H9 (cell line): ENCODE results near the gene CFAP61. TPM values are rescaled to one million over a fixed set of nuclear protein-coding genes. Genes with fewer than 3 reads are reported as not detected.

ENCODE experiments used
- DNase-seq: peaks from one replicate; pipeline ENCODE4 v3.0.0-alpha.2; 2017
- H2AFZ ChIP-seq: one replicate; pipeline ENCODE4 v1.6.1; 2013; ENCODE audit warnings: mild to moderate bottlenecking, low read length, control low read depth, moderate library complexity
- H2AK5ac ChIP-seq: 2 replicates; pipeline ENCODE4 v1.6.1; 2013; ENCODE audit warnings: low read length, control low read depth, mixed read lengths; ENCODE audit not compliant: insufficient read length
- H2BK120ac ChIP-seq: one replicate; pipeline ENCODE4 v1.6.1; 2013; ENCODE audit warnings: low read depth, mild to moderate bottlenecking, low read length, control low read depth, inconsistent platforms; ENCODE audit not compliant: poor library complexity, severe bottlenecking
- H2BK12ac ChIP-seq: 2 replicates; pipeline ENCODE4 v1.6.1; 2013; ENCODE audit warnings: low read length, control low read depth, mixed read lengths, low read depth; ENCODE audit not compliant: insufficient read length
- H2BK15ac ChIP-seq: 2 replicates; pipeline ENCODE4 v1.6.1; 2013; ENCODE audit warnings: low read depth, low read length, control low read depth
- H2BK20ac ChIP-seq: one replicate; pipeline ENCODE4 v1.6.1; 2013; ENCODE audit warnings: low read depth, mild to moderate bottlenecking, low read length, control low read depth, inconsistent platforms; ENCODE audit not compliant: poor library complexity, severe bottlenecking
- H2BK5ac ChIP-seq: 2 replicates; pipeline ENCODE4 v1.6.1; 2013; ENCODE audit warnings: low read length, control low read depth, mixed read lengths; ENCODE audit not compliant: insufficient read length
- H3K14ac ChIP-seq: 2 replicates; pipeline ENCODE4 v1.6.1; 2013; ENCODE audit warnings: low read length, control low read depth; ENCODE audit not compliant: insufficient read depth
- H3K18ac ChIP-seq: 2 replicates; pipeline ENCODE4 v1.6.1; 2013; ENCODE audit warnings: low read depth, mild to moderate bottlenecking, mixed read lengths, low read length, control low read depth; ENCODE audit not compliant: insufficient read length
- H3K23ac ChIP-seq: 2 replicates; pipeline ENCODE4 v1.6.1; 2013; ENCODE audit warnings: low read length, control low read depth, mixed read lengths, low read depth; ENCODE audit not compliant: insufficient read length
- H3K23me2 ChIP-seq: 2 replicates; pipeline ENCODE4 v1.6.1; 2013; ENCODE audit warnings: low read depth, mild to moderate bottlenecking, mixed read lengths, low read length, control low read depth; ENCODE audit not compliant: insufficient read length, poor library complexity, severe bottlenecking
- H3K27ac ChIP-seq: 2 replicates; pipeline ENCODE4 v1.5.1; 2013; ENCODE audit warnings: low read length, control low read depth, mixed read lengths, low read depth; ENCODE audit not compliant: insufficient read length
- H3K27me3 ChIP-seq: 2 replicates; pipeline ENCODE4 v1.6.1; 2013; ENCODE audit warnings: low read length, control low read depth, inconsistent platforms; ENCODE audit not compliant: insufficient read depth
- H3K4ac ChIP-seq: 2 replicates; pipeline ENCODE4 v1.6.1; 2013; ENCODE audit warnings: low read depth, mild to moderate bottlenecking, control low read depth, inconsistent platforms, low read length, moderate library complexity
- H3K4me1 ChIP-seq: 2 replicates; pipeline ENCODE4 v1.6.1; 2013; ENCODE audit warnings: low read length, control low read depth, inconsistent platforms; ENCODE audit not compliant: insufficient read depth
- H3K4me2 ChIP-seq: 2 replicates; pipeline ENCODE4 v1.6.1; 2013; ENCODE audit warnings: low read length, control low read depth, mixed read lengths; ENCODE audit not compliant: insufficient read length, insufficient read depth
- H3K56ac ChIP-seq: 2 replicates; pipeline ENCODE4 v1.6.1; 2013; ENCODE audit warnings: low read depth, mild to moderate bottlenecking, mixed read lengths, low read length, control low read depth; ENCODE audit not compliant: insufficient read length
- H3K79me1 ChIP-seq: 2 replicates; pipeline ENCODE4 v1.6.1; 2013; ENCODE audit warnings: low read depth, mild to moderate bottlenecking, moderate library complexity, low read length, control low read depth, inconsistent platforms; ENCODE audit not compliant: insufficient read depth, poor library complexity, severe bottlenecking
- H3K79me2 ChIP-seq: 2 replicates; pipeline ENCODE4 v1.6.1; 2013; ENCODE audit warnings: low read length, control low read depth, inconsistent platforms; ENCODE audit not compliant: insufficient read depth
- H3K9ac ChIP-seq: 2 replicates; pipeline ENCODE4 v1.6.1; 2013; ENCODE audit warnings: low read length, control low read depth, mixed read lengths; ENCODE audit not compliant: insufficient read length; ENCODE audit errors: extremely low read depth
- H3K9me3 ChIP-seq: one replicate; pipeline ENCODE4 v1.6.1; 2013; ENCODE audit warnings: low read depth, low read length, inconsistent platforms; ENCODE audit not compliant: control insufficient read depth
- H3T11ph ChIP-seq: one replicate; pipeline ENCODE4 v1.6.1; 2013; ENCODE audit warnings: mild to moderate bottlenecking, low read length, control low read depth, inconsistent platforms
- H4K20me1 ChIP-seq: one replicate; pipeline ENCODE4 v1.6.1; 2013; ENCODE audit not compliant: control insufficient read depth, insufficient read length, insufficient read depth
- H4K5ac ChIP-seq: 2 replicates; pipeline ENCODE4 v1.6.1; 2013; ENCODE audit warnings: low read depth, mild to moderate bottlenecking, mixed read lengths, low read length, control low read depth; ENCODE audit not compliant: insufficient read length
- H4K8ac ChIP-seq: replicated peaks from 2 replicates; pipeline ENCODE4 v1.6.1; 2013; ENCODE audit warnings: low read length, control low read depth, mixed read lengths, low read depth; ENCODE audit not compliant: insufficient read length
- H4K91ac ChIP-seq: 2 replicates; pipeline ENCODE4 v1.6.1; 2013; ENCODE audit warnings: low read depth, mild to moderate bottlenecking, moderate library complexity, mixed read lengths, low read length, control low read depth; ENCODE audit not compliant: insufficient read length
- H3K27ac Mint-ChIP-seq, 3 experiments: 2 replicates in 2 of 3; 3 replicates in 1 of 3; pipeline ENCODE4 v1.8.0; 2020 to 2021; ENCODE audit warnings: mixed read lengths in 3 of 3, mild to moderate bottlenecking in 1 of 3, moderate library complexity in 1 of 3
- H3K27me3 Mint-ChIP-seq: 2 replicates; pipeline ENCODE4 v1.8.0; 2021; ENCODE audit warnings: low read depth, mild to moderate bottlenecking, moderate library complexity, mixed read lengths
- H3K36me3 Mint-ChIP-seq, 3 experiments: 2 replicates in 2 of 3; 3 replicates in 1 of 3; pipeline ENCODE4 v1.8.0; 2020 to 2021; ENCODE audit warnings: low read depth in 3 of 3, mixed read lengths in 3 of 3; ENCODE audit not compliant: insufficient read depth in 1 of 3
- H3K4me1 Mint-ChIP-seq, 2 experiments: 2 replicates each; pipeline ENCODE4 v1.8.0; 2020; ENCODE audit warnings: mixed read lengths in 2 of 2
- H3K4me3 Mint-ChIP-seq, 2 experiments: 2 replicates in 1 of 2; 3 replicates in 1 of 2; pipeline ENCODE4 v1.8.0; 2020 to 2021; ENCODE audit warnings: mild to moderate bottlenecking in 2 of 2, mixed read lengths in 2 of 2, moderate library complexity in 1 of 2
- H3K9me3 Mint-ChIP-seq, 2 experiments: 2 replicates in 1 of 2; 3 replicates in 1 of 2; pipeline ENCODE4 v1.8.0; 2020; ENCODE audit warnings: mild to moderate bottlenecking in 2 of 2, mixed read lengths in 2 of 2, moderate library complexity in 1 of 2
- CTCF ChIP-seq: fragments of 200-600 bp; sonication (generic); conservative IDR thresholded peaks from 3 replicates; pipeline ENCODE4 v1.8.0; 2021; ENCODE audit warnings: antibody characterized with exemption, mild to moderate bottlenecking
- total RNA-seq: library from RNA; stranded (reverse); gene quantifications from 2 replicates; pipeline ENCODE4 v1.2.1, GENCODE V29; 2021

CFAP61 gene
- total RNA-seq, 1 experiment from 2014 or later: 0.44 TPM

DNA sequence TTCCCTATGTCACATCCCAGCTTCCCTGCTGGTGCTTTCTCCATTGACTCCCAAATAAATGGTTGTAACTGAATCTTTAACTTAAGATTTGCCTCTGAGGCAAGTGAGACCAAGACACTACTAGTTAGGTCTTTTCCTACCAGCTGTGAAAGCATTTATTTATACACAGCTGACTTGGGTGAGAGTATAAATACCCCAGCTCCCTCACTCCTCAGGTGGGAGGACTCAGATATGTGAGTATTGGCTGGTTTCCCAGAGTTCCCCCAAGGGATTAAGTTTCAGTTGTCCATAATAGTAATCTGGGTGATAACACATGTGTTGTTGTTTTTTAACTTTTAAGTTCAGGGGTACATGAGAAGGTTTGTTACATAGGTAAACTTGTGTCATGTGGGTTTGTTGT lies 49.8 kb downstream of the CFAP61 start:
- Histone ChIP-seq H4K20me1 (no peaks in the 10 kb centered on the region), H3K23ac (no peak overlapping the region), H4K8ac (no peak overlapping the region), H3K9me3 (no peaks in the 10 kb centered on the region), H2BK120ac (no peak overlapping the region), H3K23me2 (no peaks in the 10 kb centered on the region), H2BK20ac (no peak overlapping the region), H4K91ac (no peak overlapping the region), H3K4me1 (peaks cover 12% of the 10 kb centered on the region), H2BK15ac (no peak overlapping the region), H2AFZ (no peak overlapping the region), H2BK12ac (no peak overlapping the region), H3K4me2 (no peak overlapping the region), H3K18ac (no peak overlapping the region), H3K56ac (no peak overlapping the region), H3K79me2 (no peaks in the 10 kb centered on the region), H2BK5ac (no peak overlapping the region), H3K27ac (no peak overlapping the region), H2AK5ac (no peak overlapping the region), H3K79me1 (no peaks in the 10 kb centered on the region), H3K14ac (no peak overlapping the region), H3K27me3 (no peaks in the 10 kb centered on the region), H3T11ph (no peak overlapping the region), H3K4ac (no peak overlapping the region), H4K5ac (no peak overlapping the region), H3K9ac (no peak overlapping the region)
- Mint-ChIP-seq H3K36me3 (no peaks in the 10 kb centered on the region), H3K27ac (no peak overlapping the region), H3K4me1 (peaks cover 11 to 12% of the 10 kb centered on the region in 2 experiments), H3K27me3 (no peaks in the 10 kb centered on the region), H3K9me3 (no peaks in the 10 kb centered on the region), H3K4me3 (no peak overlapping the region)
- DNase-seq: no peak
- no peak for TF ChIP-seq CTCF
